ENCODE data around the gene FIBP. TPM values are rescaled to one million over a fixed set of nuclear protein-coding genes. Genes with fewer than 3 reads are reported as not detected.
A peak's percentile ranks its signal among the peaks of the same experiment; 100 is the strongest.

FIBP gene
- total and polyA plus RNA-seq, 3 experiments from 2014 or later = 78.6 to 123 (median 121) TPM

- peaks cover 4 to 46% (median 6%) of the 10 kb centered on the region in 3 donors for H3K36me3 Mint-ChIP-seq
- ChIA-PET POLR2A (interaction anchor here (0.5 to 2.3 kb wide), 9 partner anchors 18 to 1929 kb away, joined by 3 to 30 read pairs (median 3); partner anchors contain the start of genes CCDC85B, FIBP and FOSL1), CTCF (interaction anchor here (0.6 to 2.5 kb wide), 7 partner anchors 10 to 59 kb away, joined by 3 to 33 read pairs (median 4); partner anchors contain the start of genes CCDC85B, FIBP and MUS81)
Observed at GRCh38 chr11:65918211-65919140, 30.2 kb upstream of the FIBP start, which contains the start of gene C11orf68. Gene C11orf68, minus strand, starts transcription at chr11:65919062. Its CDS starts 31 bp downstream, at chr11:65919031.

GRCh38 chr11:65917434-65918210, 29.4 kb upstream of the FIBP start:
- Mint-ChIP-seq H3K36me3 (peaks cover under 1 to 38% (median 4%) of the 10 kb centered on the region in 3 donors), H3K4me1 (peaks cover 26 to 55% (median 33%) of the 10 kb centered on the region in 3 donors), H3K27ac (peak overlapping the region in 6 of 8 donors; percentile 47 to 94 (median 93)), H3K9me3 (no peaks in the 10 kb centered on the region), H3K4me3 (peak overlapping the region; percentile 86 to 96 (median 89)), H3K27me3 (peaks cover 0 to 3% of the 10 kb centered on the region in 2 donors)
- ChIA-PET POLR2A (interaction anchor here (0.5 to 2.3 kb wide), 9 partner anchors 21 to 1928 kb away, joined by 3 to 30 read pairs (median 3); partner anchors contain the start of genes CCDC85B and FIBP), CTCF (interaction anchor here (0.6 to 2.5 kb wide), 8 partner anchors 9 to 58 kb away, joined by 3 to 33 read pairs (median 4); partner anchors contain the start of genes CCDC85B, FIBP and MUS81)
- Histone ChIP-seq H3K4me1 (ENCODE audit: insufficient read depth, low read length) (peaks cover 38% of the 10 kb centered on the region), H3K36me3 (ENCODE audit: insufficient read depth, low read length) (peaks cover 6% of the 10 kb centered on the region), H3K9me3 (ENCODE audit: low read length) (no peaks in the 10 kb centered on the region), H3K4me3 (ENCODE audit: low read length) (peak overlapping the region; percentile 96), H3K27me3 (ENCODE audit: insufficient read depth, low read length, poor library complexity, severe bottlenecking) (no peaks in the 10 kb centered on the region), H3K27ac (ENCODE audit: low read depth, low read length) (peak overlapping the region; percentile 82)
- no peak for DNase-seq

More at GRCh38 chr11:65918211-65919140, 30.2 kb upstream of the FIBP start, which contains the start of gene C11orf68:
- H3K27ac ChIP-seq (ENCODE audit: low read depth, low read length) = peak within 1 kb of the TSS; percentile 82
- Mint-ChIP-seq H3K4me3 (peak within 1 kb of the TSS; percentile 88 to 98 (median 93)), H3K9me3 (no peaks in the 10 kb centered on the region), H3K4me1 (peaks cover 27 to 63% (median 36%) of the 10 kb centered on the region in 3 donors), H3K27me3 (peaks cover 0 to 3% of the 10 kb centered on the region in 2 donors), H3K27ac (peak within 1 kb of the TSS; percentile 86 to 98 (median 91))
- peaks cover 15% of the 10 kb centered on the region for H3K36me3 ChIP-seq (ENCODE audit: insufficient read depth, low read length)
- peak in 1 of 5 donors; percentile 56 for DNase-seq
- H3K4me1 ChIP-seq (ENCODE audit: insufficient read depth, low read length) = peaks cover 38% of the 10 kb centered on the region
- H3K27me3 ChIP-seq (ENCODE audit: insufficient read depth, low read length, poor library complexity, severe bottlenecking) = no peaks in the 10 kb centered on the region
- peak within 1 kb of the TSS; percentile 96 for H3K4me3 ChIP-seq (ENCODE audit: low read length)
- H3K9me3 ChIP-seq (ENCODE audit: low read length) = no peaks in the 10 kb centered on the region

GRCh38 chr11:65917077-65917433, 28.8 kb upstream of the FIBP start:
- DNase-seq = no peak
- Histone ChIP-seq H3K36me3 (ENCODE audit: insufficient read depth, low read length) (peaks cover 6% of the 10 kb centered on the region), H3K27ac (ENCODE audit: low read depth, low read length) (no peak overlapping the region), H3K4me3 (ENCODE audit: low read length) (no peak overlapping the region), H3K4me1 (ENCODE audit: insufficient read depth, low read length) (peaks cover 38% of the 10 kb centered on the region), H3K27me3 (ENCODE audit: insufficient read depth, low read length, poor library complexity, severe bottlenecking) (no peaks in the 10 kb centered on the region), H3K9me3 (ENCODE audit: low read length) (no peaks in the 10 kb centered on the region)
- H3K4me3 Mint-ChIP-seq = peak overlapping the region; percentile 79 to 96 (median 89)
- peaks cover 0 to 32% (median 3%) of the 10 kb centered on the region in 3 donors for H3K36me3 Mint-ChIP-seq
- peaks cover 0 to 3% of the 10 kb centered on the region in 2 donors for H3K27me3 Mint-ChIP-seq
- peaks cover 22 to 49% (median 27%) of the 10 kb centered on the region in 3 donors for H3K4me1 Mint-ChIP-seq
- no peaks in the 10 kb centered on the region for H3K9me3 Mint-ChIP-seq
- ChIA-PET CTCF (interaction anchor here (1.0 to 2.5 kb wide), 3 partner anchors 27 to 57 kb away, joined by 3 to 33 read pairs (median 8); partner anchors contain the start of genes CCDC85B, FIBP and MUS81), POLR2A (interaction anchor here (0.5 to 2.3 kb wide), 2 partner anchors 24 to 137 kb away, joined by 3 to 11 read pairs; no protein-coding TSS in a partner anchor)
- peak overlapping the region in 7 of 8 donors; percentile 46 to 94 (median 78) for H3K27ac Mint-ChIP-seq

GRCh38 chr11:65916391-65916790, 28.1 kb upstream of the FIBP start:
- Histone ChIP-seq H3K36me3 (ENCODE audit: insufficient read depth, low read length) (peaks cover 6% of the 10 kb centered on the region), H3K27ac (ENCODE audit: low read depth, low read length) (no peak overlapping the region), H3K9me3 (ENCODE audit: low read length) (no peaks in the 10 kb centered on the region), H3K4me1 (ENCODE audit: insufficient read depth, low read length) (peaks cover 38% of the 10 kb centered on the region), H3K27me3 (ENCODE audit: insufficient read depth, low read length, poor library complexity, severe bottlenecking) (no peaks in the 10 kb centered on the region), H3K4me3 (ENCODE audit: low read length) (no peak overlapping the region)
- DNase-seq = no peak
- Mint-ChIP-seq H3K9me3 (no peaks in the 10 kb centered on the region), H3K4me3 (peak overlapping the region; percentile 66 to 96 (median 89)), H3K36me3 (peaks cover 0 to 27% (median 3%) of the 10 kb centered on the region in 3 donors), H3K27me3 (peaks cover 3 to 4% of the 10 kb centered on the region in 2 donors), H3K4me1 (peaks cover 22 to 47% (median 25%) of the 10 kb centered on the region in 3 donors), H3K27ac (peak overlapping the region in 5 of 8 donors; percentile 20 to 94 (median 78))
- POLR2A ChIA-PET = no interaction called here
- CTCF ChIA-PET = interaction anchor here (1.4 kb wide), 1 partner anchor 28 kb away, joined by 4 read pairs; the partner anchor contains the start of gene FIBP

- POLR2A ChIA-PET = no interaction called here
Observed at GRCh38 chr11:65915821-65916251, 27.6 kb upstream of the FIBP start.

GRCh38 chr11:65915101-65915820, 27.0 kb upstream of the FIBP start:
- ChIA-PET POLR2A (interaction anchor here (0.8 kb wide), 1 partner anchor 65 kb away, joined by 4 read pairs; no protein-coding TSS in a partner anchor), CTCF (interaction anchor here (1.4 kb wide), 1 partner anchor 27 kb away, joined by 4 read pairs; the partner anchor contains the start of gene FIBP)
- Mint-ChIP-seq H3K9me3 (no peaks in the 10 kb centered on the region), H3K27me3 (peaks cover 3 to 4% of the 10 kb centered on the region in 2 donors), H3K27ac (peak overlapping the region in 5 of 8 donors; percentile 5 to 63 (median 19)), H3K4me3 (peak overlapping the region in 5 of 7 donors; percentile 30 to 80 (median 40)), H3K4me1 (peaks cover 22 to 41% (median 25%) of the 10 kb centered on the region in 3 donors), H3K36me3 (peaks cover 0 to 22% (median 3%) of the 10 kb centered on the region in 3 donors)
- Histone ChIP-seq H3K4me1 (ENCODE audit: insufficient read depth, low read length) (peaks cover 29% of the 10 kb centered on the region), H3K27me3 (ENCODE audit: insufficient read depth, low read length, poor library complexity, severe bottlenecking) (no peaks in the 10 kb centered on the region), H3K27ac (ENCODE audit: low read depth, low read length) (no peak overlapping the region), H3K36me3 (ENCODE audit: insufficient read depth, low read length) (peaks cover 6% of the 10 kb centered on the region), H3K4me3 (ENCODE audit: low read length) (no peak overlapping the region), H3K9me3 (ENCODE audit: low read length) (no peaks in the 10 kb centered on the region)
- no peak for DNase-seq

More at GRCh38 chr11:65915821-65916251, 27.6 kb upstream of the FIBP start:
- H3K4me1 Mint-ChIP-seq = peaks cover 22 to 47% (median 25%) of the 10 kb centered on the region in 3 donors
- Histone ChIP-seq H3K36me3 (ENCODE audit: insufficient read depth, low read length) (peaks cover 6% of the 10 kb centered on the region), H3K27me3 (ENCODE audit: insufficient read depth, low read length, poor library complexity, severe bottlenecking) (no peaks in the 10 kb centered on the region), H3K9me3 (ENCODE audit: low read length) (no peaks in the 10 kb centered on the region), H3K4me1 (ENCODE audit: insufficient read depth, low read length) (peaks cover 35% of the 10 kb centered on the region), H3K27ac (ENCODE audit: low read depth, low read length) (no peak overlapping the region), H3K4me3 (ENCODE audit: low read length) (no peak overlapping the region)
- peak overlapping the region in 1 of 7 donors; percentile 69 for H3K4me3 Mint-ChIP-seq
- DNase-seq = no peak
- no peaks in the 10 kb centered on the region for H3K9me3 Mint-ChIP-seq
- peaks cover 3 to 4% of the 10 kb centered on the region in 2 donors for H3K27me3 Mint-ChIP-seq
- peak overlapping the region in 3 of 8 donors; percentile 54 to 87 (median 78) for H3K27ac Mint-ChIP-seq
- CTCF ChIA-PET = interaction anchor here (1.4 kb wide), 1 partner anchor 27 kb away, joined by 4 read pairs; the partner anchor contains the start of gene FIBP
- peaks cover 0 to 26% (median 3%) of the 10 kb centered on the region in 3 donors for H3K36me3 Mint-ChIP-seq

Measured in CD8-positive, alpha-beta memory T cell (primary cell).